Central memory CD4-positive, alpha-beta T cell (primary cell): ENCODE measurements around the gene PTK7.
"Not testable (repeated sequence)": the region's sequence is repeated elsewhere in the genome, so short reads cannot be mapped to it uniquely, and the experiment has no call there.

Experiments
- DNase-seq: peaks from one replicate; pipeline ENCODE4 v3.0.0; 2022

The PTK7 gene

DNA sequence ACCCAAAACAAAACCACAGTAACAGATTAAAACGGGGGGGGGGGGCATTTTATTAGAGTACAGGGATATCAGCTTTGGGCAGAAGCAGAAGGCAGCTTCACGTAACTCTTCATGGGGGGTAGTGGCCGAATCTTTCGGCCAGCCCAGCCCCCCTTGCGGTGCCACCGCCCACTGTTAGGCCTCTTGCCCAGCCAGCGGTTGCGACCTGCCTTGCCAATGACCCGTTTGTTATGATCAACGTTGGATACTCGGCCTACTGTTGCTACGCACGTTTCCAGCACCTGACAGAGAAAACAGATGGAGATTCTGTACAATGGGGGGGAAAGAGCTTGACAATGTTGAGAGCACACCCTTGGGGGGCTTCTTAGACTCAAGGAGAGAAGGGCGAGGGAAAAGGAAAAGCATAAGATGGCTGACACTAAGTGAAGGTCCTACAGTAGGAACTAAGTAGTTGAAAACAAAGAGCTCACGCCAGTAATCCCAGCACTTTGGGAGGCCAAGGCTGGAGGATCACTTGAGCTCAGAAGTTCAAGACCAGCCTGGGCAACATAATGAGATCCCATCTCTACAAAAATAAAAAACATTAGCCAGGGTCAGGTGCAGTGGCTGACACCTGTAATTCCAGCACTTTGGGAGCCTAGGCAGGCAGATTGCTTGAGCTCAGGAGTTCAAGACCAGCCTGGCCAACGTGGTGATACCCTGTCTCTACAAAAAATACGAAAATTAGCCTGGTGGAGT lies 21.7 kb upstream of the PTK7 start:
- DNase-seq, result no peak

DNA sequence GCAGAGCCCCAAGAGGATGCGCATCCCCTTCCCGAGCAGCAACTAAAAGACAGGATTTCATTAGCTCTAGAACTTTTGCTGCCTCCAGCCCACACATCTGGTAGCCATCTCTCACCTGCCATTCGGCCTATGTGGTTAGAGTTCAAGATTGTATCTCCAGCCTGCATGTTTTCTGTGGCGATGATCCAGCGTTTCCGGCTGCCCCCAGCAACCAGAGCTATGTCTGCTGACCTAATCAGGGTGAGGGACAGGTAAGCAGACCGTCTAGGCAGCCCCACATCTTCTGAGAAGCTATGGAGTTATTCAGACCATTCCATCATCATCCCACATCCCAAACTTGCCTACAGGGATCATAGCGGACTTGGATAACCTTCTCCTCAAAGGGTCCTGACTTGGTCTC lies 20.1 kb upstream of the PTK7 start:
- no peak for DNase-seq

DNA sequence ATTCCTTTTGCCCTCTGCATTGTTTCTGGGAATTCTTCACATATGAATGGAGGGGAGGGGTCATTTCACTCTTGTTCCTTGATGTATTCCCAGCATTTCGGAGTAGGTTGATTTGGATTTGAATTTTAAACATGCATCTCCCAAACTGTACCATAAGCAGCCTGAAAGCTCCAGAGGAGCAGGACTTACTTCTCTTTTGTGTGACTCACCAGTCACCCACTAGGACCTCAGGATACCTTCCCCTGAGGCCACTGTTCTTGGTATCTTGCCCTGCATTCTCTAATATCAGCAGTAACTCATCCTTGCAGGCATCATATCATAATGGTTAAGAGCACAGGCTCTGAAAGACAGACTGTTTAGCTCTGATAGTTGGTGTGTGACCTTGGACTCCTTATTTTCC lies 17.6 kb upstream of the PTK7 start:
- DNase-seq, result no peak

DNA sequence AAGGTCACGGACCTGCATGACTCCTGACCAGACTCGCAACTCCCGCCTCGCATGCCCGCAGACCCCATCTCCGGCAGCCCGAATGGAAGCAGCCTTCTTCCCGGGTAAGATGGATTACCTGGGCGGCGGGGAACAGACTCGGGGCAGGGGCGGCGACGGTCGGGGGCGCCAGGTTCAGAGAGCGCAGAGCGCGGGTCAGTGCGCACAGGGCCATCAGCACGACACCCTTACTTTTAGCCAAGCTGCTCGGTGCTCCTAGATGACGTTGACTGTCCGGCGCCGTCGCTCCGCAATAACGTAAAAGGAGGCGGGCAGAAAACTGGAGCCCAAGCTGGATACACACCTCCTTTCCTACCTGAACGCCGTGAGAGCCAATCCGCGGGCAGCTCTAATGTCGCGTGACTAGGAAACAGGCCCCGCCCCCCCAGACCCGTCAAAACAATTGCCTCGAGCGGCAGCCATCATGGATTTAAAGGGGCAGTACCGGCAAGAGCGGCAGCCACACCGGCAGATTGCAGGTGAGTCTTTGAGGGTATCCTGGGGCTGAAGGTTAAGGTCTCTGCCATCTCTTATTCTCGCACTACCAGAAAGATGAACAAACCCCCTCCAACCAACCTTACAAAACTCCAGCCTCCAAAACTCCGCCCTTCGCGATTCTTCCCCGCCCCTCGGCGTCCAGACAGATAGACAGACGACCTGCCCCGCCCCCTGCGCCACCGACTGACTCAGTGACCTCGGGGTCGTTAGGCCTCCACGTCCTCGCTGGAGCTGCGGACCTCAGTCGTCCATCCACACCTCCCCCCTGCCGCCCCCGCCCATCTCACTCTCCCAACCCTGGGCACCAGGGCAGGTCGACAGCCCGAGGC lies 16.7 kb upstream of the PTK7 start, which contains the start of the genes KLC4 and MRPL2:
Gene KLC4 (plus strand): TSS at position 464 of the 866 bp plus-strand sequence. CDS start 1,705 bp downstream, outside the sequence.
Gene MRPL2 (minus strand): TSS at position 267 of the 866 bp plus-strand sequence. CDS start 53 bp downstream, at position 214.
- peak; percentile 95 for DNase-seq

DNA sequence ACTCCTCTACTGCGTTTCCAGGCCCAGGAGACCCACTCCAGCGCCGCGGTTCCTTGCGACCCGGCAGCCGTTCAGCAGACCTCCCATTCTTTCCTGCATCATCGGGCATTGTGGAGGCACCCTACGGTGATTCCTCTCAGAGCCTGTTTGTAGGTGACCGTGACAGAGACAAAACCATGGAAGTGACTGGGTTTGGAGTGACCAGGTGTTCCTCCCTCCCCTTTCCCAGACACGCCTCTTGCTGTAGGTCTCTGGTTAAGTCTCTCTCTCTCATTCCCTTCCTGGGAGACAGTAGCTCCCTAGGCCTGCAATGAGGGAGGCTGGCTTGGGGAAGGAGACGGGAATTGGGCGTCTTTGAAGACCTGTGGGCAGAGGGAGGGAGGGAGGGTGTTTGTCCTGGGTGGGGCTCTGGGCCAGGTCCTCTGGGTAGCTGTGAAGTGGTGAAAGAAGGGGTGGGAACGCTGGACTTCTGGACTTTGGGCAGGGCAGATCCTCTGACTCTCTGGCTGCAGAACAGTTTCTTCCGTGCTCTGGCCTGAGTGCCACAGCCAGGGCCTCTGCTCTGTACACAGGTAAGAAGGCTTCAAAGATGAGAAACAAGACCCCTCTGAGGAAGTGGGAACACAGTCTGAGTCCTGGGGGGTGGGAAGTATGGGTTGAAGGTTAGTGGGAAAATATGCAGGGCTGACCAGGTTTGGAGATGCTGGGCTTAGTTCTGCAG lies 15.9 kb upstream of the PTK7 start:
- DNase-seq, result no peak

DNA sequence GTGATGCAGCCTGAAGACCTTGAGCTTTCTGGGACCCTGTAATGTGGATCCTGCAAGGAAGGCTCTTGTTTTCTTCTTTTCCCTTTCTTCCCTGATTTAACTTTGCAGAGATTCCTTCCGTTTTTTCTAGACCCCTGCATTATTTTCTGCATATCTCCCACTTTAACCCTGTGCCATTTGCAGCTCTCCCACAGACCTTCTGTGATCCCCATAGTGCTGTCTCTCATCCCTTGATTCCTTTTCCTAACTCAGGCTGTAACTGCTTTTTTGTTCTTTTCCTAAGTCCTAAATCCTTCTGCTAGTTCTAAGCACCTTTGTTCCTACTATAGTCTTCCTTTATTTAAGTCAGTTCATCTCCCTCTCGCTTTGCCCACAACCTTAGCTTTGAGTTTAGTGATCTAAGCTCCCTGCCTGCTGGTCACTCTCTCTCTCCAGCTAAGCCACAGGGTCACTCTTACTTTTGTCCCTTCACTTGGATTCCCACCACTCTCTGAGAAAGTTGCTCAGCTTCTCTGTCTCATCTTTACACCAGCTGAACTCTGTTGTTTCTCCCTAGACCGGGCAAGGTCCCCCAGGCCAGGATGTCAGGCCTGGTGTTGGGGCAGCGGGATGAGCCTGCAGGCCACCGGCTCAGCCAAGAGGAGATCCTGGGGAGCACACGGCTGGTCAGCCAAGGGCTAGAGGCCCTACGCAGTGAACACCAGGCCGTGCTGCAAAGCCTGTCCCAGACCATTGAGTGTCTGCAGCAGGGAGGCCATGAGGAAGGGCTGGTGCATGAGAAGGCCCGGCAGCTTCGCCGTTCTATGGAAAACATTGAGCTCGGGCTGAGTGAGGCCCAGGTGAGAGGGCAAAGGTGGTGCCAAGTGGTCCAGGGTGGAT lies 15.1 kb upstream of the PTK7 start:
- DNase-seq, result no peak

DNA sequence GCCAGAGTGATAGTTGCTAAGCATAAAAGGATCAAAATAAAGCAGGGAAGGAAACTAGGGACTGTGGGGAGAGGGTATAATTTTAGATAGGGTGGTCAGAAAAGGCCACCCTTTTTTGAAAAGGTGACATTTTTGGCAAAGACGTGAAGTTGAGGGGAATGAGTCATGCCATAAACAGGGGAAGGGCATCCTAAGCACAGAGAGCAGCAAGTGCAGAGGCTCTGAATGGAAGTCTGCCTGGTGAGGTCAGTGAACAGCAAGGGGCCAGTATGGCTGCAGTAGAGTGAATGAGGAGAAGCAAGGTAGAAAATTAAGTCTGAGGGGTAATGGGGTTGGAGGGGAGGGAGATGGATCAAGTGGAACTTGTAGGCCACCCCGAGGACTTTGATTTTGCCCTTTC lies 14.3 kb upstream of the PTK7 start:
- DNase-seq, result no peak

DNA sequence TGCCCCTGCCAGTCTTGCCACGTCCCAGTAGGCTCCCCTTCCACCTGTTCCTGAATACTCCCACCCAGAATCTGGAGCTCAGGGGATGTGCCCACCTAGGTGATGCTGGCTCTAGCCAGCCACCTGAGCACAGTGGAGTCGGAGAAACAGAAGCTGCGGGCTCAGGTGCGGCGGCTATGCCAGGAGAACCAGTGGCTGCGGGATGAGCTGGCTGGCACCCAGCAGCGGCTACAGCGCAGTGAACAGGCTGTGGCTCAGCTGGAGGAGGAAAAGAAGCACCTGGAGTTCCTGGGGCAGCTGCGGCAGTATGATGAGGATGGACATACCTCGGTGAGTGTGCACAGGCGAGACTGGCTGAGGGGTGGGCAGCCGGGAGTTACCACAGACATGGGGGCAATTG lies 13.3 kb upstream of the PTK7 start:
- no peak for DNase-seq

DNA sequence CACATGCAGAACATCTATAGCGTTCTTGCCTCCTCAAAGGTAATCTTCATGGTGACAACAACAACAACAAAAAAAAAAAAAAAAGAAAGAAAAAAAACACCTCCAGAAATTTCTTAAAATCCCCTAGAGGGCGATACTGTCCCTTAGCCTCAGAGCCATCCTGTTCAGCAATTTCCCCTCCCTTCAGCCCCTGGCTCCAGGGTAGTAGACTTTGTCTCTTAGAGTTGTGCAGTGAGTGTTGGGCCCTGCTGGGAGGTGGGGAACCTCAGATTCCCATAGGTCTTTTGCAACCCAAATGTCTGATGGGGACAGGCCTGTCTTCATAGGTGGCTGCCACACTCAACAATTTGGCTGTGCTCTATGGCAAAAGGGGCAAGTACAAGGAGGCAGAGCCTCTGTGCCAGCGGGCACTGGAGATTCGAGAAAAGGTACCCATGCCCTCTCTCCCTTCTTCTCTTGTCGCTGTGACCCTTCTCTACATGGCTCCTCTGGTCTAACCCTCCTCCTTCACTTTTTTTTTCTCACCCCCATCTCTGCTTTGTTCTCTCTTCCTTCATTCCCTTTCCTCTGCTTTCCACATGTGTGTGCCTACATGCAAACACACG lies 6.0 kb upstream of the PTK7 start:
- no peak for DNase-seq

DNA sequence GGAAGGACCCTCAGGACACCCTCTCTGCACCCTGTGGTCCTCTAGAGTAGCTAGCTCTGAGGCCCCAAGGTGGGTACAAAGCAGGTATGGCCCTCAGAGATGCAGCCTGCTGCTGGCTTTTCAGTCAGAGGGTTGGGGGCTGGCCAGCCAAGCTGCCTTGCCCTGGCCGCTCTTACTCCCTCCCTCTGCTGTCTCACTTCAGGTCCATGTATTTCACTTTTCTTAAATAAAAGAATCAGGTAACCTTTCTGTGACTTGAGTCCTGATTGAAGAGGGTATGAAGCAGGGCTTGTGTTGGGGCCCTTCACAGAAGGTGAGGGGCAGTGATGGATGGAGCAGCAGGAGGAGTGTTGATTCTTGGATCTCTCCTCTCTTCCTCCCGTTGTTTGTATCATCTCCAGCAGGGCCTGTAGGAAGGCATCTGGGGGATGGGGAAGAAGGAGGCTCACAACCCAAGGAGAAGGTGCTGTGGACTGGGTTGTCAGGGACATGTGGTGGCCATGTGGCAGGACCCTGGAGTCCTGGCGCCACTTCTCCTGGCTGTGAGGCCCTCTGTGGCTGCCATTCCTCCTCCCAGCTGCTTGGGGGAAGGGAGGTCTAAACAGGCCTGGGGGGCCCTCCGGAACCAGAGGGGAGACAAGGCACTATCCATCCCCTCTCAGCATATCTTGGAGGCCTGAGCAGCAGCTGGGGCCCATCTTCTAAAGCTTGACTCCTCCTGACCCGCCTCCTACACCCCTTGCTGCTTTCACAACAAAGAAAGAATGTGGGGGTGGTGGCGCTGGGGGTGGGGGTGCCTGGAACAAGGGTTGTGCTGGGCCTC lies 1.1 kb upstream of the PTK7 start:
- DNase-seq, result no peak

DNA sequence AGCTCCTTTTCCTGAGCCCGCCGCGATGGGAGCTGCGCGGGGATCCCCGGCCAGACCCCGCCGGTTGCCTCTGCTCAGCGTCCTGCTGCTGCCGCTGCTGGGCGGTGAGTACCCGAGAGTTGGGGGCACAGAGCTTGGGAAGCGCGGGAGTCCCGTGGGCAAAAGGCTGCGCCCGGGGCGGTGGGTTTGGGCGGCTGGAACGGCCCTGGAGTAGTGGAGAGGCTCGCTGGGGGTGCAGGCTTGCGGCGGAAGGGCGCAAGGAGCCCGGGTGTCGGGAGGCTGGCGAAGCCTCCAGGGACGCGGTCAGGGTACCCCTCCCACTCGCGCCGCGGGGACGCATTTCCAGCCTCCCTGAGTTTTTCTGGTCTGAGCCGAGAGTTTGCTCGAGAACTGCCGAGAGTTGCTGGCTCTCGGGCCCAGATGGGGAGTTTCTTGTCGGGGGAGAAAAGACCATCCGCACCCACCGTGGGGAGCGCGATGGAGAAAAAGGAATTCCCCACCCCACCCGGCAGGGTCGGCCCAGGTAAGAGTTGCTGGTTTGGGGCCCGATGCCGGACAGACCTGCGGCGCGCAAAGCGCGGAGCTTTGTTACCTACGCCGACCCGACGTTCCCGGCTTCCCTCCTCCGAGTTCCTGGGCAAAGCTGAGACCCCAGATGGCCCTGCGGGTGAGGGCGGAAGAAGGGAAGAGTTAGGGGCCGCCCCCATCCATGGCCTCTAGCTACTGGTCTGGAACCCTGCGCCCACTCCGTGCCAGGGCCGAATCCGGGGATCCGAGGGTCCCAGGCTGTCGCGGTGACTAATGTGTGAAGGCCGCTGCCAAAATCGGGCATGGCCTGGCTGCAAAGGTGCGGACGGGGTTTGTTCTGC lies 584 bp downstream of the PTK7 start:
- DNase-seq, result no peak

DNA sequence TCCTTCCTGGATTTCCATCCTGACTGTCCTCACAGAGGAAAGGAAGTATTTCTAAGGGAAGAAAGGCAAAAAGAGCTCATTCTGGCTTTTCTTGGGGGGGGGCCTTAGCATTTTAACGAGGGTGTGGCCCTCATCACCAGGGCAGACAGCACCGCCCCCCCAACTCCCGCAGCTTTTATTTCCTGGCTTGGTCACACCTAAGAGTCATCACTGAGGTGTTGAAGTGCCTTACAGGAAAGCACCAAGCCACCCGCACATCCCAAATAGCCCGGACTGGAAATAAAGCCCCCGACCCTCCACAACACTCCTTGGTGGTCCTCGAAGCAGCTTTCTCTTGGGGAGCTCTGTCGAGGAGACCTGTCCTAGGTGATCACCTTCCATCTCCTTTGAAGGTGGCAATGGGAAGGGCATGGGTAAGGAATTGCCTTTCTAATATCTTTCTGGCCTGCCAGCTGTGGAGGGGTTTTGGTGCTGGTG lies 1.3 kb downstream of the PTK7 start:
- DNase-seq, result no peak

DNA sequence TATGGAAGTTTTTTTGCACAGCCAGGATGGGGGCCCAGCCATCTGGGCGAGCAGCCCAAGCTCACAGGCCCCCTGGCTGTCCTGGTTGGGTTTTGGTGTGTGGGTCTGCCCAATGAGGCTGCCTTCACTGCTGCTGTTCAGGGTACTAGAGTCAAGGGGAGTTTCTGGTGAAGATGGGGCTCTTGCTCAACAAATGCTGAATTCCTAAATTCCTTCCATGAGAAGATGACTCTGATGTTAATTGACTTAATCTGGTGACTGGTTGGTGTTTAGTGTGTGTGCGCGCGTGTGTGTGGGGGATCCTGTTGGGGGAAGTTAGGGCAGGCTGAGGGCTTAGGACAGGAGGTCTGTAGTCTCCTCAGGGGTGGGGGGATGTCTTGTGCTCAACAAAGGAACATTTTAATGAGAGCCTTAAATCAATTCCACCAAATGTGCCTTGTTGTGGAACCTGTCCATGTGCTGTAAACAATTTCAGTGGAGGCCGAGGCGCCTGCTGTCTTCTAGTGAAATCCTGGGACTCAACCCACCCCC lies 1.9 kb downstream of the PTK7 start:
- no peak for DNase-seq

DNA sequence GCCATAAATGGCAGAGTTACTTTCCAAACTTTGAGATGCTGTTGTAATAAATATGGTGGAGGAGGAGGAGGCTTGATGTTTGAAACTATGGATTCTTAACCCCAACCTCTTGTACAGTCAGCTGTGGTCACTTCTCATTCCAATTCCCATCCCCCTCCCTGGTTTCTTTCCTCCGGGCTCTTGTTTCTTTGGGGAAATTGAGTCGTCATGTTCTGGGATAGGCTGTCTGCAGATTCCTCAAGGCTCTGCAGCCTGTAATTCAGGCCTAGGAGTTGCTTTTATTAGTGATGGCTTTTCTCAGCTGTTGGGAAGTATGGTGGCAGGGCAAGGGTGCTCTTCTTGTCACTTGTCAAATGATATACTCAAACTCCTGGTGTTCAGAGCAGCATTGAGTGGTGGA lies 2.6 kb downstream of the PTK7 start:
- no peak for DNase-seq

DNA sequence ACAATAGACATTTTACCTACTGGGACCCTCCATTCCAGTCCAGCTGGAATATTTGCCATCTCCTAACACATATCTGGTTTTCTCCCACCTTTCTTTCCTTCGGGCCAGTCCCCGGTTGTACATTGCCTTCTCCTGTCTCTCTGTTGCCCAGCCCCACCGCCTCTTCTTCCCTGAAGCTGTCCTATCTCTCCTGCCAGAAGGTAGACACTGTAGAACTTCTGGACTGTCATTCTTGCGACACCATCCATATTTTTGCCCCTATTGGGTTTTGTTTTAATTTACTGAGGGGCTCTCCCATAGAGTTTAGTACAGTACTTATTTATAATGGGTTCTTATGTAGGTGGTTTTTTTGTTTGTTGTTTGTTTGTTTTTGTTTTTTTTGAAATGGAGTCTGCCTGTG lies 4.9 kb downstream of the PTK7 start:
- no peak for DNase-seq

DNA sequence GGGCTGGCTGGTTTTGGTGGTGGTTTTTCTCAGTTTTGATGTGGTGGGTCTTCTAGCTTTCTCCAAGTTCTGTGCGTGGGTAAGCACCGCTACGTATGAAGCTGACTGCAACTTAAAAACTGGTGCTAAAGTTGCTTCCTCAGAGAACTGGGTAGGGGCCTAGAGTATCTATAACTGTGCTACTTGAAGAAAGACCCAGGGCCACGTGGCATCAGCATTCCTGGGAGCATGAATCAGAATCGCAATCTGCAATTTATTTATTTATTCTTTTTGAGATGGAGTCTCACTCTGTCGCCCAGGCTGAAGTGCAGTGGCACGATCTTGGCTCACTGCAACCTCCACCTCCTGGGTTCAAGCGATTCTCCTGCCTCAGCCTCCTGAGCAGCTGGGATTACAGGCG lies 5.8 kb downstream of the PTK7 start:
- DNase-seq, result not testable (repeated sequence)

DNA sequence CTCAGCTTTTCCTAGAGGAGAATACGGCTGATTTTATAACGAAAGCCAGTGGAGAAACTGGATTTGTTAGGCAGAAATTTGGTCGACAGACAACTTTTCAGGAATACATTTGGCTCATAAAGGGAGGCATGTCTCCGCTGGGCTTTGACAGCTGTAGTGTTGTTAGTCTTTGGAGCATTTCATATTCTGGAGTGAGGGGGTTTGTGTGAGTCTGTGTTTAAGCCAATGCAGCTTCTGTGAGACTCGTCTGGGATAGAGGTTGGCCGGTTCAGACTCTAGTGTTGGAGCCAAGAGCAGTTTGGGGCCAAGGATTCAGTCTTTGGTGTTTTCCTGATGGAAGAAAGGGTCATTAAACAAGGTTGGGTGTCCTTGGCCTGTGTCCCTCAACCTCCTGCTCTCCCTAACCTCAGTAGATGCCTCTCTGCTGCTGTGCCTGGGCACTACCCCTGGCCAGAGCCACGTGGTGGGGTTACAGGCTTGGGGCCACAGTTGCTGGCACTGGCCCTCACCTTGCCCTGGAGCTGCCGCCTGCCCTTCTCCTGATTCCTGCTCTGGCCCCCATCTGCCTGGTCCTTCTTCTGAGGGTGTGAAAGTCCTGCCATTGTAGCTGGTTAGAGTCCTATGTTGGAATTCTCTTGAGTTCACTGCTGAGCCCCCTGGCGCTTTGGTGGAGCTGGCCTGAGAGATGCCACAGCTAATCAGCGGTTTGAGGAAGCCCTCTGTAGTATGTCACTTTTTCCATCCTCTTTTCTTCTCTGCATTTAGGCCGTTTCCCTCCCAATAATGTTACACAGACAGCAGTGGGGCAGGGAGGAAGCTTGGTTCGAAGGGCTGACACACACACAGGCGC lies 6.9 kb downstream of the PTK7 start:
- no peak for DNase-seq

DNA sequence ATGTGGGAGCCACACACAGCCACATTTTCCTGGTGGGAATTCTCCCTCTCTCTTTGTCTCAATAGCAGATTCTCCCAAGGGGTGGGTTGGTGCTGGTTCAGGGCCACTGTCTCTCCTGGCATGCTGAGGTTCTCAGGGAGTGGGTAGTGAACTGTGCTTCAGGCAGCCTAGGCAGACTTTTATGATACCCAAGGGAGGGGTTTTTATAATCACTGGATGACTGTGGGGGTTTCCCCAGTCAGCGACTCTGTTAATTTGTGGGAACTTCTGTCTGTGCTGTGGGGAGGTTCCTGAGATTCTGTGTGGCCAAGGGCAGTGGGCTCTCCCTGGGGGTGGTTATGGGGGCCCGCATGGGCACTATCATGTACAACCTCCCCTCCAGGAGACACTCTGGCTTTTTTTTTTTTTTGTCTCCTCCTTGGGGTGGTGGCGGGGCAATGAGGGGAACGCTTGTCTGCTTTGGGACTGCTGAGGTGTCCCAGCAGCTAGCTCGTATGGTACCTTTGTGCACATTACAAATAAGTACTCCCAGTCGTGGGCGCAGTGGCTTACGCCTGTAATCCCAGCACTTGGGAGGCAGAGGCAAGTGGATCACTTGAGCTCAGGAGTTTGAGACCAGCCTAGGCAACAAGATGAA lies 10.0 kb downstream of the PTK7 start:
- DNase-seq, result no peak
